Sigmoid colon (tissue), 4 donors: ENCODE results near the gene ENPP1.

Experiments used
- POLR2A ChIP-seq, 2 donors: fragments of 450-650 bp; IDR thresholded peaks; one replicate each; pipeline ENCODE4 v1.6.1; 2016; ENCODE audit warnings: antibody characterized with exemption in 2 of 2, mild to moderate bottlenecking in 2 of 2, moderate library complexity in 2 of 2
- POLR2AphosphoS5 ChIP-seq, 4 donors: sonication (generic); formaldehyde crosslinking; IDR thresholded peaks; one replicate each; pipeline ENCODE4 v1.6.1; 2017; ENCODE audit warnings: antibody characterized with exemption in 4 of 4
- TF ChIP-seq, protein P1 (sequence below), 4 experiments: fragments of 450-650 bp in 3 of 4; fragments of 200-600 bp in 1 of 4; IDR thresholded peaks; one replicate each; pipeline ENCODE4 v1.5.1; 2016 to 2019; ENCODE audit warnings: antibody characterized with exemption in 4 of 4, mild to moderate bottlenecking in 3 of 4, moderate library complexity in 2 of 4

DNA sequence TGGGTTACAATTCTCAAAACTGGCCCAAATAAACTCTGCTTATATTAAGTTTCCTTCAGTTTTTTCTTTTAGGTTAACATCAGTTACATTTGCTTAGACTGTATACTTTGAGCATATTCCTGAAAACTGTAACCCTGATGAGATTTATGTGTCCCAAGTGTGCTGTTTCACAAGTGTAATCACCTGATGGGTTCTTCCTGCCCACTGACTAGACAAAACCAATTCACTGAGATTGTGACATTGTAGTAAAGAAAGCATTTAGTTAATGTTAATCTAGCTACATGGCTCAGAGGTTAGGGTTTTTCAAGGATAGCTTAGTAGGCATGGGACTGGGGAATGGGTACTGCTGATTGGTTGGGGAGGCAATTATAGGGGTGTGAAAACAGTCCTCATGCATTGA is 89.8 kb downstream of the ENPP1 start:
- TF ChIP-seq, protein P1, sequence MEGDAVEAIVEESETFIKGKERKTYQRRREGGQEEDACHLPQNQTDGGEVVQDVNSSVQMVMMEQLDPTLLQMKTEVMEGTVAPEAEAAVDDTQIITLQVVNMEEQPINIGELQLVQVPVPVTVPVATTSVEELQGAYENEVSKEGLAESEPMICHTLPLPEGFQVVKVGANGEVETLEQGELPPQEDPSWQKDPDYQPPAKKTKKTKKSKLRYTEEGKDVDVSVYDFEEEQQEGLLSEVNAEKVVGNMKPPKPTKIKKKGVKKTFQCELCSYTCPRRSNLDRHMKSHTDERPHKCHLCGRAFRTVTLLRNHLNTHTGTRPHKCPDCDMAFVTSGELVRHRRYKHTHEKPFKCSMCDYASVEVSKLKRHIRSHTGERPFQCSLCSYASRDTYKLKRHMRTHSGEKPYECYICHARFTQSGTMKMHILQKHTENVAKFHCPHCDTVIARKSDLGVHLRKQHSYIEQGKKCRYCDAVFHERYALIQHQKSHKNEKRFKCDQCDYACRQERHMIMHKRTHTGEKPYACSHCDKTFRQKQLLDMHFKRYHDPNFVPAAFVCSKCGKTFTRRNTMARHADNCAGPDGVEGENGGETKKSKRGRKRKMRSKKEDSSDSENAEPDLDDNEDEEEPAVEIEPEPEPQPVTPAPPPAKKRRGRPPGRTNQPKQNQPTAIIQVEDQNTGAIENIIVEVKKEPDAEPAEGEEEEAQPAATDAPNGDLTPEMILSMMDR (IDR thresholded peaks at IDR 0.05) = no peak
- no peak for TF ChIP-seq POLR2A (IDR thresholded peaks at IDR 0.05)
- TF ChIP-seq POLR2AphosphoS5 (IDR thresholded peaks at IDR 0.05) = no peak
